ENCODE results near the gene IL18BP. TPM values are rescaled to one million over a fixed set of nuclear protein-coding genes. Genes with fewer than 3 reads are reported as not detected.
A peak's percentile ranks its signal among the peaks of the same experiment; 100 is the strongest.

The IL18BP gene
- total RNA-seq, 2 experiments from 2014 or later: 7.0 to 11.2 TPM

DNA sequence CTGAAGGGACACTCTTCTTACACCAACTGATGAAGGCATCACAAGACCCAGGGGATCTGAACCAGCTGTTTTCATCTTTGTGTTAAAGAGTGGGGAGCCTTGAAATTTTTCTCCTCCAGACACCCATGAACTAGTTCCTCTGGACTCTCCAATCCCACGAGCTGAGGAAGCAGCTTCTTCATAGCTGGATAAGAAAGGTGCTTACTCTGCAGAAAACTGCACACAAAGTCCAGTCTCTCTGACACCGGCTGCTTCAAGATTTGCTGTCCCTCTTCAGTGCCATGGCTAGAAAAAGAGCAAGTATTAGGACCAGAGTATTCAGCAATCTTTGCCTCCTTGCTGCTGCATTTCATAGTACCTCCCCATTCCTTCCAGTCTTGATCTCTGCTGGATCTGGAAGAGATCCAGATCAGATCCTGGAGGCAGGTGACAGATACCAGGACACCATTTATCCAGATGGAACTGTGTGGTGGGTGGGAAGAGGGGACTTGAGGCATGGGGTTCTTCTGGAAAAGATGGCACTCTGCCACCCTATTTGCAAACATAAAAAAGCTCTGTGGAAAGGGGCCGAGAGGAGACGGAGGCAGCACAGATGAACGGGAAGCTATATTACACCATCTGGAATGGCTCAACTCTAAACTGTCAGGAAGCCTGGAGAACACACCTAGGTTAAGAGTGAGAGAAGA, 25.5 kb downstream of the IL18BP start:
- CTCF ChIA-PET: interaction anchor here (1.1 to 8.0 kb wide), 31 partner anchors 9 to 424 kb away, joined by 3 to 91 read pairs (median 5); partner anchors contain the start of gene IL18BP
- no peak for DNase-seq
- Mint-ChIP-seq H3K27me3 (no peaks in the 10 kb centered on the region), H3K9me3 (ENCODE audit: low read depth) (no peaks in the 10 kb centered on the region), H3K4me3 (no peak overlapping the region), H3K27ac (peak overlapping the region; percentile 59), H3K36me3 (peaks cover 41% of the 10 kb centered on the region), H3K4me1 (peaks cover 17% of the 10 kb centered on the region)
- ATAC-seq: no peak

DNA sequence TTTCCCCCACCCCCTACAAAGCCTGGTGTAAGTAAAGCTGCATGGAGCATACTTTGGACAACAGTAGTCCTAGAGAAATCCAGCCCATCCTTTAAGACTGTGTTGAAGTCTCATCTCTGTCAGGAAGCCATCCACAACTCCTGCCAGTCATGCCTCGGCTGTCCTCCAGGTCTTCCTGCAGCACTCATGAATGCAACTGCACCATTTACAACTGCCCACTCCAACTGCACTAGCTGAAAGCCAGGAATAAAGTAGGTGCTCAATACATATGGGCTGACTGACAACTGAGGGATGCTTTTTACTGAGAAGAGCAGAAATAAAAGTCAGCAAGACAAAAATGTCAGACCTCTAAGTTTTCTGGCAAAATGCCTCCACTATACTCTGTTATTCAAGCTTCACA, 27.4 kb downstream of the IL18BP start:
- peaks cover 35% of the 10 kb centered on the region for H3K36me3 Mint-ChIP-seq
- no peaks in the 10 kb centered on the region for H3K9me3 Mint-ChIP-seq (ENCODE audit: low read depth)
- no peaks in the 10 kb centered on the region for H3K27me3 Mint-ChIP-seq
- DNase-seq (no peak), ATAC-seq (no peak)
- peak overlapping the region; percentile 42 for H3K27ac Mint-ChIP-seq
- H3K4me3 Mint-ChIP-seq: no peak overlapping the region
- CTCF ChIA-PET: interaction anchor here (0.8 to 8.0 kb wide), 10 partner anchors 9 to 118 kb away, joined by 3 to 91 read pairs (median 8); partner anchors contain the start of gene ANAPC15
- peaks cover 17% of the 10 kb centered on the region for H3K4me1 Mint-ChIP-seq

- Mint-ChIP-seq H3K4me1 (peaks cover 11% of the 10 kb centered on the region), H3K9me3 (ENCODE audit: low read depth) (no peaks in the 10 kb centered on the region), H3K27me3 (no peaks in the 10 kb centered on the region), H3K27ac (no peak overlapping the region), H3K36me3 (peaks cover 26% of the 10 kb centered on the region), H3K4me3 (no peak overlapping the region)
- no peak for ATAC-seq
- CTCF ChIA-PET: interaction anchor here (1.0 to 2.3 kb wide), 4 partner anchors 9 to 114 kb away, joined by 4 to 11 read pairs (median 4); no protein-coding TSS in a partner anchor
- DNase-seq: no peak
These were observed 31.9 kb downstream of the IL18BP start for GRCh38 chr11:72030472-72031045.

GRCh38 chr11:72036687-72037086, 38.0 kb downstream of the IL18BP start:
- ATAC-seq (no peak), DNase-seq (no peak)
- H3K36me3 Mint-ChIP-seq: peaks cover 21% of the 10 kb centered on the region
- peak overlapping the region; percentile 2 for H3K27ac Mint-ChIP-seq
- no peaks in the 10 kb centered on the region for H3K9me3 Mint-ChIP-seq (ENCODE audit: low read depth)
- no peak overlapping the region for H3K4me3 Mint-ChIP-seq
- peaks cover 5% of the 10 kb centered on the region for H3K4me1 Mint-ChIP-seq
- H3K27me3 Mint-ChIP-seq: no peaks in the 10 kb centered on the region
- CTCF ChIA-PET: interaction anchor here (1.3 kb wide), 1 partner anchor 12 kb away, joined by 10 read pairs; no protein-coding TSS in a partner anchor

DNA sequence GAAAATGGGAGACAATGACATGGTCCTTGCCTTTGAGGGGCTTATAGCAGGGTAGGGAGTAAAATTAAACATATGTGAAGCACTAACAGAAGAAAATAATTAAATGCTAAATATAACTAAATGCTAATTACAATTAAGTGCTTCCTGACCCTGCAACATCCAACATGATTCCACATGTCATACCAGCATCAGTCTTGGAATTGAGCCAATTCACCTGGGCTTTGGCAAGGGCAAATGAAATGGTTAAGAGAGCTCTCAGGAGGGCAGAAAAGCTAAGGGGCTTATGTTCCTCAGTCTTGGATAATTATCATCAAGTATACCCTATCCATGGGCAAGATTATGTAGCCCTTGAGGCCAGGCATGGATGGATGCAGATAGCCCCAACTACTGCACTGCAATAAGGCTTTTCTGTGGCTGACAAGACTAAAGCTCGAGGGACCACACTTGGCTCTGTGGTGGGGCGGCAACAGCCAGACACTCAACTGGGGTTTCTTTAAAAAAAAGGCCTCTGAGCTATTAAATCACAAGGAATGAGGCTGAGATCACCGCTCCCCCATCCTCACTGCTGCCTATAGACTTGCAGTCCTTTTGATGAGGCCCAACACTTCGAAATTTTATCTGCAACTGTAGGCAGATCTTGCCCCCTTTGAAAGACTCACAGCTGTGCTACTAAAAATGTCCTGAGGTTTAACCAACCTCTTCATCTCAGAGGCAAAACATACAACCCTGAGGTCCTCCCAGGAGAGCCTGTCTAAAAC, 39.0 kb downstream of the IL18BP start:
- no peak for ATAC-seq
- peaks cover 5% of the 10 kb centered on the region for H3K4me1 Mint-ChIP-seq
- peak overlapping the region; percentile 29 for H3K27ac Mint-ChIP-seq
- CTCF ChIA-PET: interaction anchor here (1.0 to 3.7 kb wide), 3 partner anchors 10 to 106 kb away, joined by 3 to 30 read pairs (median 3); no protein-coding TSS in a partner anchor
- H3K4me3 Mint-ChIP-seq: no peak overlapping the region
- H3K27me3 Mint-ChIP-seq: no peaks in the 10 kb centered on the region
- DNase-seq: no peak
- peaks cover 23% of the 10 kb centered on the region for H3K36me3 Mint-ChIP-seq
- no peaks in the 10 kb centered on the region for H3K9me3 Mint-ChIP-seq (ENCODE audit: low read depth)

DNA sequence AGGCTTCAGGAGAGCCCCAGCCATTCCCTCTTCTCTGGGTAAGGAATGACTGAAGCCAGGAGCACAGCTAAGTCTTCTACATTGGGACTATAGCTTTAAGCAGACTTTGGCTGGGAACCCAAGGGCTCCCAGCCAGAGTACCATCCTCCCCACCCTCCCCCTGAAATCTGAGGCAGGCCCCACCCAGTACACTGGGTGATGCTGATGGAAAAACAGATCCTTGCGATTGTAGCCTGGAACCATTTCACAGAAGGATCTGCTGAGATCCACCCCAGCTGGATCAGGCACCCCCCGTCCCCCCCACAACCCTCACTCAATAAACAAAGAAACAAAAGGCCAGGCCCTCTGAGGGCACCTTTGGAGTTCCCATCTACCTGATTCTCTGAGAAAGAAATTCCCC, 39.8 kb downstream of the IL18BP start:
- peaks cover 22% of the 10 kb centered on the region for H3K36me3 Mint-ChIP-seq
- peak overlapping the region; percentile 29 for H3K27ac Mint-ChIP-seq
- H3K9me3 Mint-ChIP-seq (ENCODE audit: low read depth): no peaks in the 10 kb centered on the region
- CTCF ChIA-PET: interaction anchor here (1.2 to 3.7 kb wide), 4 partner anchors 9 to 64 kb away, joined by 3 to 30 read pairs (median 4); no protein-coding TSS in a partner anchor
- no peaks in the 10 kb centered on the region for H3K27me3 Mint-ChIP-seq
- DNase-seq (no peak), ATAC-seq (no peak)
- peaks cover 8% of the 10 kb centered on the region for H3K4me1 Mint-ChIP-seq
- H3K4me3 Mint-ChIP-seq: no peak overlapping the region

- Mint-ChIP-seq H3K4me3 (no peak overlapping the region), H3K27me3 (no peaks in the 10 kb centered on the region), H3K36me3 (peaks cover 22% of the 10 kb centered on the region), H3K27ac (peak overlapping the region; percentile 48), H3K4me1 (peaks cover 11% of the 10 kb centered on the region), H3K9me3 (ENCODE audit: low read depth) (no peaks in the 10 kb centered on the region)
- no peak for DNase-seq
- ATAC-seq: no peak
- CTCF ChIA-PET: interaction anchor here (1.2 to 3.7 kb wide), 8 partner anchors 10 to 395 kb away, joined by 3 to 30 read pairs (median 6); partner anchors contain the start of gene CLPB
These were observed 40.5 kb downstream of the IL18BP start for GRCh38 chr11:72039031-72039855.

GRCh38 chr11:72039856-72040401, 41.2 kb downstream of the IL18BP start:
- CTCF ChIA-PET: interaction anchor here (0.8 to 3.7 kb wide), 12 partner anchors 9 to 395 kb away, joined by 3 to 30 read pairs (median 4); partner anchors contain the start of gene CLPB
- DNase-seq (no peak), ATAC-seq (no peak)
- Mint-ChIP-seq H3K4me1 (peaks cover 11% of the 10 kb centered on the region), H3K4me3 (no peak overlapping the region), H3K27me3 (no peaks in the 10 kb centered on the region), H3K9me3 (ENCODE audit: low read depth) (no peaks in the 10 kb centered on the region), H3K27ac (no peak overlapping the region), H3K36me3 (peaks cover 21% of the 10 kb centered on the region)

DNA sequence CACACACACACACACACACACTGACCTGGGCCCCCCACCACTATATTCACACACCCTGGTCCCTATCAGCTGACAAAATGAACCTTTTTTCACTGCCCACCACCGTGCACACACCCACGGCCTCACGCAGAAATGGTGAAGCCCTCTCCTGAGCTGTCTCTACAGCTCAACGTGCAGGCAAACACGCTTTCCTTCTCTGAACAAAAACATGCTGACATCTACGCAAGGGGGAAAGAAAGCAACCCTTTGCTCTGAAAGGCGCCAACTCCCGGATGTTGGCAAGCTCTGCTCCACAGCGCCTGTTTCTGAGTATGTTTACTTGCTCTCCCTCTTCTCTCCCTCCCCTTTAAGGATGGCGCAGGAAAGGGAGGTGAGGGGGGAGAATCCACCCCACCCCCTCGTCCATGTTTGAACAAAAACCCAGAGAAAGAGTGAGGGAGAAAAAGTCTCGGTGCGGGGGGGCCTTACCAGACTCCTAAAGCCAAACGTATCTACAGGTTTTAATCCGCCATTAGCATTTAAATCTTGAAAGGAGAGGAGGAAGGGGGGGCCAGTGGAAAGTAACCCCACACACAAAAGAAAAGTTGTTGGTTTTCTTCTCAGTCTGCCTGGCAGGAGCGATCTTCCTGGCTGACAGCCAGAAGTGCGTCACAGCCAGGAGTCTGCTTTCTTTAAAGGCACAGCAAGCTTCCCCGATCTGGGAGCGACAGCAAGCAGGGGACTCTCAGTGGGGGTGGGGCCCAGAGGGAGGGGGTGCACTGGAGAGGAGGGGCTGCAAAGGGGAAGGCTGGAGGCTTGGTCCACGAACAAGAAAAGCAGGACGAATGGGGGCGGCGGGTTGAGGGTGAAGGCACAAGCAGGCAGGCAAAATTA, 42.0 kb downstream of the IL18BP start:
- CTCF ChIA-PET: interaction anchor here (0.7 to 3.7 kb wide), 13 partner anchors 8 to 394 kb away, joined by 3 to 30 read pairs (median 3); partner anchors contain the start of gene CLPB
- H3K27me3 Mint-ChIP-seq: no peaks in the 10 kb centered on the region
- H3K36me3 Mint-ChIP-seq: peaks cover 16% of the 10 kb centered on the region
- ATAC-seq (peak; percentile 76), DNase-seq (peak; percentile 72)
- no peak overlapping the region for H3K27ac Mint-ChIP-seq
- H3K9me3 Mint-ChIP-seq (ENCODE audit: low read depth): no peaks in the 10 kb centered on the region
- peaks cover 11% of the 10 kb centered on the region for H3K4me1 Mint-ChIP-seq
- no peak overlapping the region for H3K4me3 Mint-ChIP-seq

DNA sequence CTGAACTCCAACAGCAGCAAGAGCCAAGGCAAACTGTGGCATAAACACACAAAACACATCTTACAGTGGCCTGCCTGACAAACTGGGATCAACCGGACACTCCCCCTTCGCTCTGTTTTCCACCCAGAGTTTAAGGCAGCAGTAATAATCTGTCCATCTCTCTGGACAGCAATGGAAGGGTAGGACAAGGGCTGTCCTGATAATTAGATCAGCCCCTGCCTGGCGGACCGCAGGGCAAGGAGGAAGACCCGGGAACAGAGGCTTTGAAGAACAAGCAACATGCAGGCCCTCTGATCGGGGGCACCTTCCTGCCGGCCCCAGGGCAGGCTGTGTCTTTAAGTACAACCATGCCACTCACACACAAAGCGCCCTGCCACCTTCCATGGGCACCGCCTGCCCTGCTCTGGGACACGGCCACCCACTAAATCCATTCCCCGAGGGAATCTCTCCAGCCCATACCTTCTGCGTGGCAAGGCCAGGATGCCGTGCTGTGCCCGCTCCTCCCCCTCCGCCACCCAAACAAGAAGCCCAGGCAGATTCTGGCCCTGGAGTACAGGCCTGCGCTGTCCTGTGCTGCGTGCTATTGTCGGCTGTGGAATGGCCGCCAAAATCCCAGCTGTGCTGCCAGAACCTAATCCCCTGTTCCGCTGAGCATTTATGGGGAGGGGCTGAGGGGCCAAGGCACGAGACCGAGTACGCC, 42.8 kb downstream of the IL18BP start:
- Mint-ChIP-seq H3K36me3 (peaks cover 14% of the 10 kb centered on the region), H3K4me3 (no peak overlapping the region), H3K4me1 (peaks cover 11% of the 10 kb centered on the region), H3K27me3 (no peaks in the 10 kb centered on the region), H3K27ac (no peak overlapping the region), H3K9me3 (ENCODE audit: low read depth) (no peaks in the 10 kb centered on the region)
- ATAC-seq (peak; percentile 38), DNase-seq (peak; percentile 46)
- CTCF ChIA-PET: interaction anchor here (0.8 to 1.3 kb wide), 4 partner anchors 9 to 103 kb away, joined by 3 to 4 read pairs (median 3); no protein-coding TSS in a partner anchor

- Mint-ChIP-seq H3K4me3 (no peak overlapping the region), H3K36me3 (peaks cover 8% of the 10 kb centered on the region), H3K4me1 (peaks cover 11% of the 10 kb centered on the region), H3K27me3 (no peaks in the 10 kb centered on the region), H3K27ac (no peak overlapping the region), H3K9me3 (ENCODE audit: low read depth) (no peaks in the 10 kb centered on the region)
- CTCF ChIA-PET: interaction anchor here (1.1 to 1.3 kb wide), 4 partner anchors 10 to 102 kb away, joined by 3 to 4 read pairs (median 3); no protein-coding TSS in a partner anchor
- DNase-seq: no peak
- ATAC-seq: no peak
These were observed 43.5 kb downstream of the IL18BP start for GRCh38 chr11:72042064-72042745.

All from activated CD8-positive, alpha-beta memory T cell treated with anti-CD3 and anti-CD28 coated beads, Interleukin-2, amount 10 ng/mL, durations not matched to agents 7 days and 5 days (primary cell).